ENCODE data around the gene CACNA1C.

DNA sequence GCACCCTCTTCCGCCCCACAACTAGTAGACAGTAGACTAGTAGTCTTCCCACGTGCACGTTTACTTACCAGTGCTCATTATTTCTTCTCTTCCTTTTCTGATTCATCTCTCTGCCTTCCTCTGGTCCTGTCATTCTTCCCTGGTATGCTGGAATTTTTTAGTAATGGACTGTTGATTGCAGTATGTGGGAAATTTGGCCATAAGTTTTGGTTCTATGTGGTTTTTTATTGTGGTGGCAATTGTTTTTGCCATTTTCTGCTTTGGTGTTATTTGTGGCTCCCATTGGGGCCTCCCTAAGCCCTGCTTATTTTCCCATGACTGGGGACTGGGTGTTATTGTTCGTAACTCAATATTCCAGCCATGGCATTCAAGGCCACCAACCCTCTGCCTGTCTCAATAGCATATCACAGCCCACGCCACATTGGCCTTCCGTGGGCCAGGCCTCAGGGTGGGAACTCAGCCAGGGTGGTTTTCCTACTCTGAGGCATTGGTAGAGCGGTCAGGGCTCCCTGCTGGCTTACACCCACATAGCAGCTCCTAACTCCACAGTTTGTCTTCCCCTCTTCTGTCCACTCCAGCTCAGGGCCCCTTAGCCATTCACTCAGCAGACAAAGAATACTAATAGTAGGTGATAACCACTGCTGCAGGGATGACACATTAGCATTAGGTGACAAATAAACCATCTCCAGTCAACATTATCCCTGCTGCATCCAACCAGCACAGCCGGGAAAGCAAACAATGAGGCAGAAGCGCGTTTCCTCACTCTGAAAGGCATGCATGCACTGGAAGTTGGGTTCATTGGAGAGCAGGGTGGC is 321.5 kb downstream of the CACNA1C start:
- TF ChIP-seq EZH2 (IDR thresholded peaks at IDR 0.05; ENCODE audit: borderline replicate concordance, insufficient read depth, low read depth, low read length, poor library complexity, severe bottlenecking) (no peak), CTCF (IDR thresholded peaks at IDR 0.05) (no peak)

Data from B cell (primary cell).